ENCODE measurements around the gene RPA1. TPM values are rescaled to one million over a fixed set of nuclear protein-coding genes. Genes with fewer than 3 reads are reported as not detected.

Gene RPA1
- 69.1 and 75.5 TPM in 2 replicates for total RNA-seq (2014; rRNA removed)
- Bru-seq, nascent RNA: percentile 64 among the genes with signal in this experiment
- percentile 73 among the genes with signal in this experiment for BruChase-seq, experiment 1, labeled RNA remaining after a 6-hour chase
- percentile 70 among the genes with signal in this experiment for BruChase-seq, experiment 2, labeled RNA remaining after a 2-hour chase
- long read RNA-seq, full-length matches to known transcripts: 110 of 142 reads
- long read RNA-seq, partial matches to known transcripts: 15 of 142 reads
- long read RNA-seq, other reads (novel, unspliced or antisense): 17 of 142 reads

DNA sequence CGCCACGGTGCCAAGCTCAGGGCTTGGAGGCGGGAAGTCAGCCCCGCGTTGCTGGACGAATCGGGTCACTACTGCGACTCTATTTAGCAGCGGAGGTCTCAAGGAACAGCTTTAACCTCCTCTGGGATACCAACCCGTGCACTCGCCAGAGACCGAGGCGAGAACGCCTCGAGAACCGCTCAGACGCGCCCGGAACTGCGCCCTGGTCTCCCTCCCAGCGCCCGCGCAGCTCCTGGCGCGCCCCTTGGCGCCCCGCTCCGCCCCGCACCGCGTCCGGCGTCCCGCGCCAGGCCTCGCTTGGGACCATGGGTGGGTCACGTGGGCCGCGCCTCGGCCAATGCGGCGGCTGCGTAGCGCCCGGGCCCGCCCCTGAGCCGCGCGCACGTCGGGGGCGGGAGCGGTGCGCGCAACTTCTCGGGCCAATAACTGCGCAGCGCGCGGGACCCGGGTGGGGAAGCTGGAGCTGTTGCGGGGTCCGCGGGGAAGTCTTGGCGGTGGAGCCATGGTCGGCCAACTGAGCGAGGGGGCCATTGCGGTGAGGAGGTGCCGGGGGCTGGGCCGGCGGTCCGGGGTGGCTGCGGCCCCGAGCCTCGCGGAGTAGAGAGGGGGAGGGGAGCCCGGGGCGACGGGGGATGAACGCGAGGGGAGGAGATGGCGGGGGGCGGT is at the start of gene RPA1, which contains the start of gene SMYD4:
TSS of gene RPA1 (plus strand) at position 414 of the 666 bp plus-strand sequence. CDS start at position 503, 89 bp downstream.
TSS of gene SMYD4 (minus strand) at position 311 of the 666 bp plus-strand sequence. CDS start 1,908 bp downstream, outside the sequence.
- no peak within 1 kb of the TSS for H3K27ac ChIP-seq (ENCODE audit: low read length)
- peak within 1 kb of the TSS; percentile 73 for H3K9ac ChIP-seq (ENCODE audit: low read length)
- peak within 1 kb of the TSS; percentile 74 for H3K4me3 ChIP-seq (ENCODE audit: low read length)
- H3K9me2 ChIP-seq (replicated peaks; ENCODE audit: low read length): no peaks in the 10 kb centered on the region
- TF ChIP-seq, protein P1, sequence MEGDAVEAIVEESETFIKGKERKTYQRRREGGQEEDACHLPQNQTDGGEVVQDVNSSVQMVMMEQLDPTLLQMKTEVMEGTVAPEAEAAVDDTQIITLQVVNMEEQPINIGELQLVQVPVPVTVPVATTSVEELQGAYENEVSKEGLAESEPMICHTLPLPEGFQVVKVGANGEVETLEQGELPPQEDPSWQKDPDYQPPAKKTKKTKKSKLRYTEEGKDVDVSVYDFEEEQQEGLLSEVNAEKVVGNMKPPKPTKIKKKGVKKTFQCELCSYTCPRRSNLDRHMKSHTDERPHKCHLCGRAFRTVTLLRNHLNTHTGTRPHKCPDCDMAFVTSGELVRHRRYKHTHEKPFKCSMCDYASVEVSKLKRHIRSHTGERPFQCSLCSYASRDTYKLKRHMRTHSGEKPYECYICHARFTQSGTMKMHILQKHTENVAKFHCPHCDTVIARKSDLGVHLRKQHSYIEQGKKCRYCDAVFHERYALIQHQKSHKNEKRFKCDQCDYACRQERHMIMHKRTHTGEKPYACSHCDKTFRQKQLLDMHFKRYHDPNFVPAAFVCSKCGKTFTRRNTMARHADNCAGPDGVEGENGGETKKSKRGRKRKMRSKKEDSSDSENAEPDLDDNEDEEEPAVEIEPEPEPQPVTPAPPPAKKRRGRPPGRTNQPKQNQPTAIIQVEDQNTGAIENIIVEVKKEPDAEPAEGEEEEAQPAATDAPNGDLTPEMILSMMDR (conservative IDR thresholded peaks at IDR 0.05; ENCODE audit: low read depth, low read length): no peak
- no peak for TF ChIP-seq EZH2 (IDR thresholded peaks at IDR 0.05; ENCODE audit: low read length, unreplicated experiment)
- TF ChIP-seq EZH2phosphoT487 (IDR thresholded peaks at IDR 0.05; ENCODE audit: borderline replicate concordance, low read length): no peak
- peaks cover 3% of the 10 kb centered on the region; the same call in 1 of the 2 replicates for H3K36me3 ChIP-seq (ENCODE audit: low read depth, low read length)
- ATAC-seq (peak; percentile 99), DNase-seq (peak; percentile 90)
- H4K20me1 ChIP-seq (ENCODE audit: low read length): no peaks in the 10 kb centered on the region
- POLR2A ChIA-PET (ENCODE audit: unreplicated experiment): no interaction called here
- CTCF ChIA-PET: interaction anchor here (0.6 kb wide), 1 partner anchor 12 kb away, joined by 3 read pairs; no protein-coding TSS in a partner anchor
- peaks cover 52% of the 10 kb centered on the region for H3K79me2 ChIP-seq (ENCODE audit: low read length)
- intact Hi-C loops (cut with micrococcal nuclease): loop anchor here (2.0 kb wide), 1 partner anchor 181 kb away; the partner anchor contains the start of gene RILP
- H3K4me2 ChIP-seq (ENCODE audit: low read length): peak within 1 kb of the TSS; percentile 79
- peaks cover 9% of the 10 kb centered on the region for H3K4me1 ChIP-seq (ENCODE audit: insufficient read depth, low read length)
- no peaks in the 10 kb centered on the region for H3F3A ChIP-seq (ENCODE audit: low read length, unreplicated experiment)
- H3K9me3 ChIP-seq (ENCODE audit: low read length): no peaks in the 10 kb centered on the region
- no TSS peak for BruUV-seq (replicated peaks)
- no peaks in the 10 kb centered on the region for H3K27me3 ChIP-seq (ENCODE audit: low read length)
- peak within 1 kb of the TSS; percentile 72 for H2AFZ ChIP-seq (ENCODE audit: low read length)

- DNase-seq: no peak
- no peaks in the 10 kb centered on the region for H3K9me2 ChIP-seq (replicated peaks; ENCODE audit: low read length)
- H3F3A ChIP-seq (ENCODE audit: low read length, unreplicated experiment): no peaks in the 10 kb centered on the region
- TF ChIP-seq, protein P1 (conservative IDR thresholded peaks at IDR 0.05; ENCODE audit: low read depth, low read length): no peak
- TF ChIP-seq EZH2phosphoT487 (IDR thresholded peaks at IDR 0.05; ENCODE audit: borderline replicate concordance, low read length) (no peak), EZH2 (IDR thresholded peaks at IDR 0.05; ENCODE audit: low read length, unreplicated experiment) (no peak)
- BruUV-seq (replicated peaks): no TSS peak
- POLR2A ChIA-PET (ENCODE audit: unreplicated experiment): no interaction called here
- no peak overlapping the region for H3K4me3 ChIP-seq (ENCODE audit: low read length)
- no peak overlapping the region for H3K9ac ChIP-seq (ENCODE audit: low read length)
- no peaks in the 10 kb centered on the region for H4K20me1 ChIP-seq (ENCODE audit: low read length)
- no peaks in the 10 kb centered on the region for H3K27me3 ChIP-seq (ENCODE audit: low read length)
- H3K36me3 ChIP-seq (ENCODE audit: low read depth, low read length): no peaks in the 10 kb centered on the region; the same call in 1 of the 2 replicates
- H3K27ac ChIP-seq (ENCODE audit: low read length): no peak overlapping the region
- H3K4me2 ChIP-seq (ENCODE audit: low read length): no peak overlapping the region
- peaks cover 18% of the 10 kb centered on the region for H3K4me1 ChIP-seq (ENCODE audit: insufficient read depth, low read length)
- intact Hi-C loops (cut with micrococcal nuclease): no loop called here
- no peaks in the 10 kb centered on the region for H3K79me2 ChIP-seq (ENCODE audit: low read length)
- no peak overlapping the region for H2AFZ ChIP-seq (ENCODE audit: low read length)
- no peaks in the 10 kb centered on the region for H3K9me3 ChIP-seq (ENCODE audit: low read length)
- ATAC-seq: no peak
- CTCF ChIA-PET: no interaction called here
These were observed 47.6 kb upstream of the RPA1 start for GRCh38 chr17:1782171-1782567.

Measured in PC-3 (cell line).